Measurements from ENCODE around the gene NAXD. TPM values are rescaled to one million over a fixed set of nuclear protein-coding genes. Genes with fewer than 3 reads are reported as not detected.
"Not testable (repeated sequence)": the region's sequence is repeated elsewhere in the genome, so short reads cannot be mapped to it uniquely, and the experiment has no call there.

NAXD gene
- total RNA-seq, 4 donors from 2014 or later: 27.1 to 43.2 (median 35.8) TPM

GRCh38 chr13:110630566-110631119 lies 15.3 kb downstream of the NAXD start:
- Histone ChIP-seq H3K27ac (peak overlapping the region in 1 of 4 donors; percentile 75), H3K4me1 (peaks cover 0 to 26% (median 0%) of the 10 kb centered on the region in 4 donors), H3K36me3 (peaks cover 0 to 60% (median 0%) of the 10 kb centered on the region in 3 donors)

GRCh38 chr13:110632255-110632654 lies 16.9 kb downstream of the NAXD start:
- H3K27me3 ChIP-seq, H3K27ac ChIP-seq, H3K9me3 ChIP-seq, H3K4me1 ChIP-seq, H3K4me3 ChIP-seq, DNase-seq: not testable (repeated sequence)
- peaks cover 0 to 72% (median 3%) of the 10 kb centered on the region in 3 donors for H3K36me3 ChIP-seq

More at GRCh38 chr13:110630566-110631119, 15.3 kb downstream of the NAXD start:
- no peaks in the 10 kb centered on the region for H3K27me3 ChIP-seq
- DNase-seq: no peak
- no peak overlapping the region for H3K4me3 ChIP-seq
- H3K9me3 ChIP-seq: no peaks in the 10 kb centered on the region
- TF ChIP-seq POLR2A (IDR thresholded peaks at IDR 0.05) (no peak), CTCF (IDR thresholded peaks at IDR 0.05) (no peak)

GRCh38 chr13:110633776-110634175 lies 18.4 kb downstream of the NAXD start:
- no peak for DNase-seq
- TF ChIP-seq CTCF (IDR thresholded peaks at IDR 0.05) (no peak), POLR2A (IDR thresholded peaks at IDR 0.05) (no peak)
- Histone ChIP-seq H3K4me1 (peaks cover 0 to 7% (median 0%) of the 10 kb centered on the region in 4 donors), H3K27ac (no peak overlapping the region), H3K36me3 (peaks cover 0 to 72% (median 3%) of the 10 kb centered on the region in 3 donors), H3K4me3 (no peak overlapping the region), H3K9me3 (no peaks in the 10 kb centered on the region), H3K27me3 (no peaks in the 10 kb centered on the region)

GRCh38 chr13:110634558-110634957 lies 19.2 kb downstream of the NAXD start:
- no peak for DNase-seq
- H3K4me3 ChIP-seq: no peak overlapping the region
- H3K27me3 ChIP-seq: no peaks in the 10 kb centered on the region
- TF ChIP-seq POLR2A (IDR thresholded peaks at IDR 0.05): no peak
- no peak for TF ChIP-seq CTCF (IDR thresholded peaks at IDR 0.05)
- H3K4me1 ChIP-seq: no peaks in the 10 kb centered on the region
- no peak overlapping the region for H3K27ac ChIP-seq
- H3K9me3 ChIP-seq: no peaks in the 10 kb centered on the region
- H3K36me3 ChIP-seq: peaks cover 0 to 73% (median 3%) of the 10 kb centered on the region in 3 donors

- no peaks in the 10 kb centered on the region for H3K27me3 ChIP-seq
- H3K4me1 ChIP-seq: peaks cover 0 to 1% (median 0%) of the 10 kb centered on the region in 4 donors
- peaks cover 0 to 81% (median 3%) of the 10 kb centered on the region in 3 donors for H3K36me3 ChIP-seq
- H3K27ac ChIP-seq: no peak overlapping the region
- DNase-seq: no peak
- no peak for TF ChIP-seq CTCF (IDR thresholded peaks at IDR 0.05)
- TF ChIP-seq POLR2A (IDR thresholded peaks at IDR 0.05): no peak
- no peak overlapping the region for H3K4me3 ChIP-seq
- no peaks in the 10 kb centered on the region for H3K9me3 ChIP-seq
Measured at GRCh38 chr13:110635405-110636002, 20.2 kb downstream of the NAXD start.

- Histone ChIP-seq H3K36me3 (peaks cover 0 to 83% (median 3%) of the 10 kb centered on the region in 3 donors), H3K27me3 (no peaks in the 10 kb centered on the region), H3K27ac (no peak overlapping the region), H3K4me3 (no peak overlapping the region), H3K9me3 (no peaks in the 10 kb centered on the region), H3K4me1 (peaks cover 0 to 7% (median 0%) of the 10 kb centered on the region in 4 donors)
- TF ChIP-seq POLR2A (IDR thresholded peaks at IDR 0.05) (no peak), CTCF (IDR thresholded peaks at IDR 0.05) (no peak)
- DNase-seq: no peak
Measured at GRCh38 chr13:110636053-110636475, 20.7 kb downstream of the NAXD start.
